Skin of body (tissue), 2 donors: Measurements from ENCODE around the gene CYP1A2. TPM values are rescaled to one million over a fixed set of nuclear protein-coding genes. Genes with fewer than 3 reads are reported as not detected.
"Not testable (repeated sequence)": the region's sequence is repeated elsewhere in the genome, so short reads cannot be mapped to it uniquely, and the experiment has no call there.

Experiments used
- DNase-seq: peaks from one replicate; lab custom pipeline; 2025; lab: John Stamatoyannopoulos, UW
- total RNA-seq: library from RNA; depleted of rRNA; stranded (reverse); fragments of >200 nt; gene quantifications from one replicate; pipeline ENCODE4 v1.2.3, GENCODE V29; 2014

CYP1A2 gene
- total RNA-seq, 1 donor from 2014 or later, result 0.10 TPM

GRCh38 chr15:74738239-74738638 is 10.4 kb upstream of the CYP1A2 start:
- DNase-seq, result not testable (repeated sequence)

GRCh38 chr15:74742422-74742821 is 6.2 kb upstream of the CYP1A2 start:
- DNase-seq, result no peak

GRCh38 chr15:74746389-74746788 is 2.3 kb upstream of the CYP1A2 start:
- no peak for DNase-seq

- no peak for DNase-seq
Observed at GRCh38 chr15:74749832-74750231, 1.2 kb downstream of the CYP1A2 start.

- DNase-seq, result no peak
Observed at GRCh38 chr15:74750751-74751150, 2.1 kb downstream of the CYP1A2 start.

- DNase-seq, result no peak
Observed at GRCh38 chr15:74752011-74752410, 3.4 kb downstream of the CYP1A2 start.

- DNase-seq, result no peak
Observed at GRCh38 chr15:74752531-74752930, 3.9 kb downstream of the CYP1A2 start.

- no peak for DNase-seq
Observed at GRCh38 chr15:74754593-74755215, 6.1 kb downstream of the CYP1A2 start.

- no peak for DNase-seq
Observed at GRCh38 chr15:74758736-74759135, 10.1 kb downstream of the CYP1A2 start.

- DNase-seq, result no peak
Observed at GRCh38 chr15:74762791-74763150, 14.1 kb downstream of the CYP1A2 start.

GRCh38 chr15:74763416-74763815 is 14.8 kb downstream of the CYP1A2 start:
- DNase-seq, result no peak

- DNase-seq, result no peak
Observed at GRCh38 chr15:74767167-74768098, 18.8 kb downstream of the CYP1A2 start.

- DNase-seq, result no peak
Observed at GRCh38 chr15:74768099-74768770, 19.6 kb downstream of the CYP1A2 start.

- peak; percentile 19 for DNase-seq
Observed at GRCh38 chr15:74768771-74769342, 20.2 kb downstream of the CYP1A2 start.

GRCh38 chr15:74769463-74770025 is 20.9 kb downstream of the CYP1A2 start:
- DNase-seq, result no peak

- DNase-seq, result no peak
Observed at GRCh38 chr15:74770211-74770903, 21.7 kb downstream of the CYP1A2 start.

- no peak for DNase-seq
Observed at GRCh38 chr15:74773329-74773728, 24.7 kb downstream of the CYP1A2 start.

- no peak for DNase-seq
Observed at GRCh38 chr15:74773731-74774252, 25.1 kb downstream of the CYP1A2 start.

- DNase-seq, result no peak
Observed at GRCh38 chr15:74775132-74775562, 26.5 kb downstream of the CYP1A2 start.

- no peak for DNase-seq
Observed at GRCh38 chr15:74775894-74776293, 27.2 kb downstream of the CYP1A2 start.
